HepG2 (cell line): ENCODE data around the gene ZNF512B. TPM values are rescaled to one million over a fixed set of nuclear protein-coding genes. Genes with fewer than 3 reads are reported as not detected.
A peak's percentile ranks its signal among the peaks of the same experiment; 100 is the strongest.

Experiments used
- ATAC-seq: fragments of 200-7000 bp; cut with Tn5 transposase; 3 replicates; pipeline ENCODE4 v1.9.1; 2020; ENCODE audit warnings: mild to moderate bottlenecking, moderate library complexity
- BruUV-seq: library from RNA; stranded (reverse); fragments of 400-500 nt; replicated peaks from 2 replicates; lab custom pipeline; 2021; lab: Mats Ljungman, UMichigan
- CTCF ChIA-PET: fragments of 300-600 bp; formaldehyde crosslinking; extraction: SDS; loops from one replicate; lab custom pipeline; 2021; ENCODE audit warnings: low total read pairs, inconsistent platforms, low intra/inter-chr PET ratio; lab: Yijun Ruan, JAX
- POLR2A ChIA-PET: fragments of 350-600 bp; sonication (Branson Sonifier 250); formaldehyde crosslinking; loops from one replicate; lab custom pipeline; 2020; ENCODE audit warnings: antibody characterized with exemption, inconsistent platforms; lab: Yijun Ruan, JAX
- DNase-seq: peaks from one replicate; pipeline ENCODE4 v3.0.0-alpha.2; 2015; ENCODE audit warnings: low spot score
- FAIRE-seq: peaks from 3 replicates; lab custom pipeline; 2011; peaks lifted over from hg19 to GRCh38; lab: Jason Lieb, UNC
- H2AFZ ChIP-seq: one replicate; pipeline ENCODE4 v1.6.1; 2011; ENCODE audit warnings: low read length, inconsistent platforms
- H3K27ac ChIP-seq: fragments of 300-600 bp; 3 replicates; pipeline ENCODE4 v1.8.0; 2011; ENCODE audit warnings: mixed run types, mild to moderate bottlenecking, mixed read lengths, low read length, inconsistent platforms; ENCODE audit not compliant: insufficient read depth; ENCODE audit errors: extremely low read length
- H3K27me3 ChIP-seq, 2 experiments: fragments of 200-600 bp in 1 of 2; 2 replicates in 1 of 2; 3 replicates in 1 of 2; pipeline versions ENCODE4 v1.6.0 to v1.8.0; 2011; ENCODE audit warnings: low read length in 2 of 2, mild to moderate bottlenecking in 2 of 2, moderate library complexity in 2 of 2, inconsistent platforms in 1 of 2; ENCODE audit not compliant: insufficient read depth in 2 of 2, control insufficient read depth in 1 of 2
- H3K36me3 ChIP-seq, 2 experiments: fragments of 200-600 bp in 1 of 2; replicated peaks in 1 of 2; 2 replicates in 1 of 2; 3 replicates in 1 of 2; pipeline versions ENCODE4 v1.5.1 to v1.8.0; 2011; ENCODE audit warnings: low read length in 2 of 2, inconsistent platforms in 1 of 2; ENCODE audit not compliant: insufficient read depth in 2 of 2, control insufficient read depth in 1 of 2
- H3K4me1 ChIP-seq: 2 replicates; pipeline ENCODE4 v1.5.1; 2012; ENCODE audit warnings: low read length, inconsistent platforms; ENCODE audit not compliant: insufficient read depth
- H3K4me2 ChIP-seq: 2 replicates; pipeline ENCODE4 v1.6.0; 2011; ENCODE audit warnings: low read depth, low read length, inconsistent platforms
- H3K4me3 ChIP-seq, 3 experiments: fragments of 200-600 bp in 1 of 3; sonication (generic), shearing (Covaris generic) in 1 of 3; replicated peaks in 1 of 3; 2 replicates each; pipeline ENCODE4 v1.5.1; 2011 to 2016; ENCODE audit warnings: low read length in 3 of 3, inconsistent platforms in 2 of 3, low read depth in 2 of 3, mild to moderate bottlenecking in 2 of 3, control low read depth in 1 of 3, mixed read lengths in 1 of 3; ENCODE audit not compliant: insufficient read depth in 1 of 3
- H3K79me2 ChIP-seq: one replicate; pipeline ENCODE4 v1.6.1; 2011; ENCODE audit warnings: low read length, inconsistent platforms; ENCODE audit not compliant: insufficient read depth
- H3K9ac ChIP-seq: 2 replicates; pipeline ENCODE4 v1.6.0; 2011; ENCODE audit warnings: mild to moderate bottlenecking, low read depth, low read length, inconsistent platforms; ENCODE audit not compliant: insufficient read depth
- H3K9me3 ChIP-seq: 2 replicates; pipeline ENCODE4 v1.5.1; 2012; ENCODE audit warnings: mild to moderate bottlenecking, low read length
- H4K20me1 ChIP-seq: 2 replicates; pipeline ENCODE4 v1.6.0; 2011; ENCODE audit warnings: inconsistent platforms, mild to moderate bottlenecking, low read length, moderate library complexity; ENCODE audit not compliant: insufficient read depth
- AGO2 ChIP-seq: fragments of 200-400 bp; formaldehyde crosslinking; optimal IDR thresholded peaks from 2 replicates; pipeline ENCODE3; 2017; ENCODE audit warnings: mild to moderate bottlenecking, low read depth, low read length, moderate library complexity
- AHDC1 ChIP-seq: sonication (generic); formaldehyde crosslinking; IDR thresholded peaks from 2 replicates; pipeline ENCODE4 v1.5.1; 2020; ENCODE audit warnings: mild to moderate bottlenecking, missing genetic modification reagents, borderline replicate concordance
- CBX2 ChIP-seq, 2 experiments: fragments of 200-600 bp in 1 of 2; sonication (generic); formaldehyde crosslinking in 1 of 2; IDR thresholded peaks; 2 replicates each; pipeline versions ENCODE4 v1.7.0 to v1.8.1; 2018 to 2022; ENCODE audit warnings: low read depth in 2 of 2, low read length in 1 of 2, mild to moderate bottlenecking in 1 of 2, missing genetic modification reagents in 1 of 2
- CHCHD3 ChIP-seq: sonication (generic); formaldehyde crosslinking; IDR thresholded peaks from 2 replicates; pipeline ENCODE4 v1.8.0; 2022; ENCODE audit warnings: mild to moderate bottlenecking, missing genetic modification reagents, moderate library complexity
- DPF2 ChIP-seq: sonication (generic); formaldehyde crosslinking; IDR thresholded peaks from 2 replicates; pipeline ENCODE4 v1.4.0; 2020; ENCODE audit warnings: mild to moderate bottlenecking, low read depth, missing genetic modification reagents, borderline replicate concordance
- MXI1 ChIP-seq: IDR thresholded peaks from 3 replicates; pipeline ENCODE4 v1.6.1; 2012; ENCODE audit warnings: low read depth, low read length, inconsistent platforms, borderline replicate concordance
- NONO ChIP-seq, 2 experiments: fragments of 450-650 bp in 1 of 2; sonication (generic) in 1 of 2; formaldehyde crosslinking in 1 of 2; IDR thresholded peaks in 1 of 2; conservative IDR thresholded peaks in 1 of 2; 2 replicates each; pipeline versions ENCODE4 v1.6.1 to v1.8.0; 2017 to 2022; ENCODE audit warnings: mild to moderate bottlenecking in 1 of 2, missing genetic modification reagents in 1 of 2, moderate library complexity in 1 of 2
- SAFB2 ChIP-seq: sonication (generic); formaldehyde crosslinking; IDR thresholded peaks from 2 replicates; pipeline ENCODE4 v1.5.1; 2020; ENCODE audit warnings: missing genetic modification reagents, low read depth, mild to moderate bottlenecking, borderline replicate concordance
- SIX1 ChIP-seq: sonication (generic); formaldehyde crosslinking; IDR thresholded peaks from 2 replicates; pipeline ENCODE4 v1.4.0; 2020; ENCODE audit warnings: missing genetic modification reagents, borderline replicate concordance
- ZBTB21 ChIP-seq: sonication (generic); formaldehyde crosslinking; IDR thresholded peaks from 2 replicates; pipeline ENCODE4 v1.4.0; 2020; ENCODE audit warnings: missing genetic modification reagents
- ZIK1 ChIP-seq: sonication (generic); formaldehyde crosslinking; IDR thresholded peaks from 2 replicates; pipeline ENCODE4 v1.5.0; 2020; ENCODE audit warnings: mild to moderate bottlenecking, low read depth, missing genetic modification reagents, borderline replicate concordance
- ZNF556 ChIP-seq: sonication (generic); formaldehyde crosslinking; IDR thresholded peaks from 2 replicates; pipeline ENCODE4 v1.4.0; 2020; ENCODE audit warnings: mild to moderate bottlenecking, missing genetic modification reagents, borderline replicate concordance
- ZNF747 ChIP-seq: sonication (generic); formaldehyde crosslinking; IDR thresholded peaks from 2 replicates; pipeline ENCODE4 v1.8.1; 2023; ENCODE audit warnings: missing genetic modification reagents, mild to moderate bottlenecking, borderline replicate concordance
- ZNF749 ChIP-seq: sonication (generic); formaldehyde crosslinking; IDR thresholded peaks from 2 replicates; pipeline ENCODE4 v1.8.0; 2022; ENCODE audit warnings: mild to moderate bottlenecking, missing genetic modification reagents, moderate library complexity, borderline replicate concordance
- ZNF883 ChIP-seq: sonication (generic); formaldehyde crosslinking; IDR thresholded peaks from 2 replicates; pipeline ENCODE4 v1.5.1; 2020; ENCODE audit warnings: mild to moderate bottlenecking, missing genetic modification reagents; ENCODE audit errors: not compliant biosample characterization
- WGBS: methylation state at CpG from one replicate; pipeline ENCODE4 v1.1.6; 2017; ENCODE audit warnings: low lambda C conversion rate; 5-methylcytosine and 5-hydroxymethylcytosine counted together
- in situ Hi-C: cut with HindIII; loops from 2 replicates; pipeline ENCODE4 v1.10.0; 2017; ENCODE audit warnings: low pct_unique_long_range_greater_than_20kb; ENCODE audit not compliant: extremely low pct_ligation_motif_present
- intact Hi-C: fragments of 100-400 bp; cut with micrococcal nuclease; formaldehyde crosslinking; loops from one replicate; pipeline ENCODE4 v1.10.0; 2022; ENCODE audit not compliant: unreplicated experiment
- polyA plus RNA-seq, 8 experiments: library from polyadenylated mRNA; depleted of rRNA in 3 of 8; stranded (reverse) in 7 of 8; unstranded in 1 of 8; fragments of >200 nt; fragmentation: Illumina TruSeq in 4 of 8; extraction: Trizol in 4 of 8; gene quantifications; 2 replicates each; pipeline versions ENCODE4 v1.2.1 to v1.2.3, GENCODE V29; 2011 to 2016; ENCODE audit warnings: low read depth in 4 of 8, missing spikeins in 1 of 8, mixed read lengths in 1 of 8; ENCODE audit not compliant: insufficient read depth in 1 of 8
- total RNA-seq, 5 experiments: library from RNA; depleted of rRNA; stranded (reverse); fragments of >200 nt; fragmentation: Illumina TruSeq; extraction: Trizol; gene quantifications; 2 replicates each; pipeline ENCODE4 v1.2.3, GENCODE V29; 2016; ENCODE audit warnings: low read depth in 1 of 5

Gene ZNF512B
- total and polyA plus RNA-seq, 2 of the 13 experiments (the other 11 are each of a cell fraction or from before 2014, with no cell fraction given): 11.5 to 30.6 TPM

DNA sequence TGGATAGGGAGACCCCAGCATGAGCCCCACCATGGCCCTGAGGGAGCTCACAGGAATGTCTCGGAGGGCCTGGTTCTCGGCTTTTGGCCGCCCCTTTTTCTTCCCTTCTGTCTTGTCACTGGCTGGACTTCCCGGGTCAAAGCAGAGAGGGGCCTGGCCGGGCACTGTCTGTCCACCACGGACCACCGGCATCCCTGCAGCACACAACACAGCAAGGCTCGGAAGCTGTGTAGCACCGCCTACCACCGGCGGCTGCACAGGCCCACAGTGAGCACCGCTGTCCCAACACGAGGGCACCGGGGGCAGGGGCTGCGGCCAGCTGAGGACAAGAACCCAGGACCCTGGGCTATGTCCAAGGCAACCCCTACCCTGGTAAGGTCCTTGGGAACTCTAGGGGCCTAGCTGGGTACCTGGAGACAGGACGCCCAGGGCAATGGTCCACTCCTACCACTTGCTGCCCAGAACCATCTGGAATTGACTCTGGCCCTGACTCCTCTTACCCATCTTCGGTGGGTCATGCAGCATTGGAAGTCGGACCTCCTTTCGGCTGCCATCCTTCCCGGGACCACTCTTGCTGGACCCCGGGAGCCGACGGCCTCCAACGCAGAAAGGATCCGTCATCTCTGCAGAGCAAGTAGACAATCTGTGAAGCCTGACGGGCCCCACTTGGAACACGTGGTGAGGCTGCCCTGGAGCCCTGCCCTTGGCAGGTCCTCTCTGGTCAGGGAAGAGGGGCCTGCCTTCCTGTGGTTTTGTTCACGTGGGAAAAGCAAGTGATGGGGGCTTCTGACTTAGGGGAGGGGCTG lies 2.2 kb downstream of the ZNF512B start:
- POLR2A ChIA-PET: interaction anchor here (0.8 to 3.1 kb wide), 6 partner anchors 9 to 228 kb away, joined by 3 to 78 read pairs (median 6); partner anchors contain the start of genes PRPF6, SAMD10, SLC2A4RG and UCKL1
- TF ChIP-seq ZIK1 (no peak), ZNF747 (no peak), NONO (IDR thresholded peaks at IDR 0.05) (no peak), NONO (CRISPR knock-in tag; conservative IDR thresholded peaks at IDR 0.05) (0 out of 2 replicates have a peak, but pooled peaks have one; percentile 7), ZNF556 (CRISPR knock-in tag) (0 out of 2 replicates have a peak, but pooled peaks have one; percentile 34), CHCHD3 (CRISPR knock-in tag) (0 out of 2 replicates have a peak, but pooled peaks have one; percentile 67), SIX1 (CRISPR knock-in tag) (no peak), ZNF749 (CRISPR knock-in tag) (no peak), SAFB2 (CRISPR knock-in tag) (peak; percentile 13; the same call in 1 of the 2 replicates), ZNF883 (peak; percentile 53), MXI1 (no peak), ZBTB21 (CRISPR knock-in tag) (no peak), AGO2 (peak; percentile 96), CBX2 (IDR thresholded peaks at IDR 0.05; ENCODE audit: low read depth, low read length) (no peak), CBX2 (CRISPR knock-in tag; IDR thresholded peaks at IDR 0.05; ENCODE audit: low read depth) (no peak), DPF2 (CRISPR knock-in tag) (no peak), AHDC1 (no peak)

More for the DNA sequence above, 2.2 kb downstream of the ZNF512B start:
- Histone ChIP-seq H3K4me2 (no peak overlapping the region), H3K36me3 (peaks cover 30 to 41% of the 10 kb centered on the region in 2 experiments), H3K27me3 (no peaks in the 10 kb centered on the region), H3K4me1 (peaks cover 37% of the 10 kb centered on the region), H2AFZ (no peak overlapping the region), H4K20me1 (no peaks in the 10 kb centered on the region), H3K27ac (no peak overlapping the region), H3K9ac (no peak overlapping the region), H3K9me3 (no peaks in the 10 kb centered on the region), H3K4me3 (no peak overlapping the region; a peak in 1 of 6 replicates), H3K79me2 (peaks cover 13% of the 10 kb centered on the region)
- BruUV-seq: no TSS peak
- 95% methylated on average over 24 of the region's 28 CpGs for WGBS
- ATAC-seq: no peak
- FAIRE-seq: no peak
- CTCF ChIA-PET: no interaction called here
- in situ Hi-C loops: no loop called here
- intact Hi-C loops: loop anchor here (10.0 kb wide), 1 partner anchor 1603 kb away; the partner anchor contains the start of gene LAMA5
- no peak for DNase-seq
